HEK293T (cell line): ENCODE data around the gene SLC17A9.
"Not testable (repeated sequence)": the region's sequence is repeated elsewhere in the genome, so short reads cannot be mapped to it uniquely, and the experiment has no call there.

Experiments
- CTCF ChIA-PET: fragments of 350-600 bp; formaldehyde crosslinking; extraction: SDS; loops from one replicate; lab custom pipeline; 2021; ENCODE audit warnings: antibody characterized with exemption, inconsistent platforms; lab: Yijun Ruan, JAX
- POLR2A ChIA-PET: fragments of 350-600 bp; formaldehyde crosslinking; extraction: SDS; loops from one replicate; lab custom pipeline; 2020; ENCODE audit warnings: antibody characterized with exemption, inconsistent platforms; lab: Yijun Ruan, JAX
- DNase-seq: peaks from one replicate; pipeline ENCODE4 v3.0.0; 2012; ENCODE audit warnings: mixed read lengths; ENCODE audit errors: extremely low spot score
- ARNT ChIP-seq: fragments of 450-650 bp; IDR thresholded peaks from 2 replicates; pipeline ENCODE4 v1.6.1; 2017; ENCODE audit warnings: mild to moderate bottlenecking
- BHLHE40 ChIP-seq: fragments of 450-650 bp; IDR thresholded peaks from 2 replicates; pipeline ENCODE4 v1.6.1; 2016; ENCODE audit warnings: mild to moderate bottlenecking, moderate library complexity, borderline replicate concordance
- CTBP1 ChIP-seq: fragments of 450-650 bp; IDR thresholded peaks from 2 replicates; pipeline ENCODE4 v1.6.1; 2016; ENCODE audit warnings: borderline replicate concordance
- ELF4 ChIP-seq: fragments of 450-650 bp; IDR thresholded peaks from 2 replicates; pipeline ENCODE4 v1.6.1; 2017; ENCODE audit warnings: antibody characterized with exemption
- FOXA1 ChIP-seq: fragments of 450-650 bp; IDR thresholded peaks from 2 replicates; pipeline ENCODE4 v1.6.1; 2016; ENCODE audit warnings: mild to moderate bottlenecking
- FOXK2 ChIP-seq: fragments of 450-650 bp; IDR thresholded peaks from 2 replicates; pipeline ENCODE4 v1.6.1; 2016; ENCODE audit warnings: mild to moderate bottlenecking
- FOXM1 ChIP-seq: fragments of 450-650 bp; IDR thresholded peaks from 2 replicates; pipeline ENCODE4 v1.6.1; 2017; ENCODE audit warnings: mild to moderate bottlenecking, borderline replicate concordance
- HDGF ChIP-seq: fragments of 450-650 bp; IDR thresholded peaks from 2 replicates; pipeline ENCODE4 v1.6.1; 2017; ENCODE audit warnings: antibody characterized with exemption, borderline replicate concordance
- L3MBTL2 ChIP-seq: fragments of 450-650 bp; conservative IDR thresholded peaks from 2 replicates; pipeline ENCODE4 v1.6.1; 2016; ENCODE audit warnings: mild to moderate bottlenecking
- LEF1 ChIP-seq: fragments of 450-650 bp; IDR thresholded peaks from 2 replicates; pipeline ENCODE4 v1.6.1; 2017; ENCODE audit warnings: mild to moderate bottlenecking, borderline replicate concordance
- NFRKB ChIP-seq: fragments of 450-650 bp; IDR thresholded peaks from 2 replicates; pipeline ENCODE4 v1.6.1; 2016; ENCODE audit warnings: mild to moderate bottlenecking, moderate library complexity
- SP1 ChIP-seq: fragments of 450-650 bp; IDR thresholded peaks from 2 replicates; pipeline ENCODE4 v1.6.1; 2017
- SUZ12 ChIP-seq: fragments of 450-650 bp; IDR thresholded peaks from 2 replicates; pipeline ENCODE4 v1.6.1; 2016; ENCODE audit warnings: mild to moderate bottlenecking
- TARDBP ChIP-seq: fragments of 450-650 bp; IDR thresholded peaks from 2 replicates; pipeline ENCODE4 v1.6.1; 2016
- ZNF384 ChIP-seq: fragments of 450-650 bp; IDR thresholded peaks from 2 replicates; pipeline ENCODE4 v1.6.1; 2016
- TF ChIP-seq, protein P1 (sequence below): fragments of 450-650 bp; IDR thresholded peaks from 2 replicates; pipeline ENCODE4 v1.6.1; 2016

Gene SLC17A9

GRCh38 chr20:62959101-62959971 lies 6.8 kb downstream of the SLC17A9 start:
- TF ChIP-seq CTBP1 (no peak), FOXM1 (no peak), LEF1 (no peak)
- POLR2A ChIA-PET: interaction anchor here (1.2 kb wide), 1 partner anchor 21 kb away, joined by 3 read pairs; the partner anchor contains the start of gene GID8
- DNase-seq: no peak
- CTCF ChIA-PET: no interaction called here

DNA sequence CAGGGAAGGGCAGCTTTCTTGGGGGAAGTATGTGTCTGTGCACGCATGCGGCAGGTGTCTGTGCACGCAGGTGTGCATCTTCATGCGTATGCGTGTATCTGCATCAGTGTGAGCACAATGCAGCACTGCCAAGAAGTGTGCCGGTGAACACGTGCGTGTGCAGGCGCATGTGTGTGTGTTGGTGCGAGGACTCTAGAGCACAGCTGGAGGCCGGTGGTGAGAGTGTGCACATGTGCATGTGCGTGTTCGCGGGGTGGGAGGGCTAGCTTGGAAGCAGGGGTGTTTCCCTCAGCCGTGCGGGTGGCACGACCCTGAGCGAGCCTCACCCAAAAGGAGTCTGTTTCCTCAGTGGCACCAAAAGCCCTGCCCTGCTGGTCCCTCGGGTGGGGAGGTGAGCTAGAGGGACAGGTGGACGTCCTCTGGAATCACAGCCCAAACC lies 7.5 kb downstream of the SLC17A9 start:
- TF ChIP-seq ELF4 (no peak), ARNT (no peak), NFRKB (no peak), HDGF (no peak), BHLHE40 (no peak), FOXA1 (no peak), L3MBTL2 (no peak), SUZ12 (no peak), ZNF384 (no peak), LEF1 (no peak), FOXK2 (no peak), TARDBP (no peak), CTBP1 (no peak), SP1 (no peak), FOXM1 (no peak)
- TF ChIP-seq, protein P1, sequence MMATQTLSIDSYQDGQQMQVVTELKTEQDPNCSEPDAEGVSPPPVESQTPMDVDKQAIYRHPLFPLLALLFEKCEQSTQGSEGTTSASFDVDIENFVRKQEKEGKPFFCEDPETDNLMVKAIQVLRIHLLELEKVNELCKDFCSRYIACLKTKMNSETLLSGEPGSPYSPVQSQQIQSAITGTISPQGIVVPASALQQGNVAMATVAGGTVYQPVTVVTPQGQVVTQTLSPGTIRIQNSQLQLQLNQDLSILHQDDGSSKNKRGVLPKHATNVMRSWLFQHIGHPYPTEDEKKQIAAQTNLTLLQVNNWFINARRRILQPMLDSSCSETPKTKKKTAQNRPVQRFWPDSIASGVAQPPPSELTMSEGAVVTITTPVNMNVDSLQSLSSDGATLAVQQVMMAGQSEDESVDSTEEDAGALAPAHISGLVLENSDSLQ: no peak
- ChIA-PET CTCF (no interaction called here), POLR2A (interaction anchor here (1.2 kb wide), 1 partner anchor 22 kb away, joined by 3 read pairs; the partner anchor contains the start of gene GID8)
- DNase-seq: no peak

GRCh38 chr20:62960446-62961309 lies 8.2 kb downstream of the SLC17A9 start:
- POLR2A ChIA-PET: interaction anchor here (1.2 kb wide), 1 partner anchor 22 kb away, joined by 3 read pairs; the partner anchor contains the start of gene GID8
- CTCF ChIA-PET: interaction anchor here (0.6 kb wide), 1 partner anchor 26 kb away, joined by 3 read pairs; no protein-coding TSS in a partner anchor
- not testable (repeated sequence) for DNase-seq

DNA sequence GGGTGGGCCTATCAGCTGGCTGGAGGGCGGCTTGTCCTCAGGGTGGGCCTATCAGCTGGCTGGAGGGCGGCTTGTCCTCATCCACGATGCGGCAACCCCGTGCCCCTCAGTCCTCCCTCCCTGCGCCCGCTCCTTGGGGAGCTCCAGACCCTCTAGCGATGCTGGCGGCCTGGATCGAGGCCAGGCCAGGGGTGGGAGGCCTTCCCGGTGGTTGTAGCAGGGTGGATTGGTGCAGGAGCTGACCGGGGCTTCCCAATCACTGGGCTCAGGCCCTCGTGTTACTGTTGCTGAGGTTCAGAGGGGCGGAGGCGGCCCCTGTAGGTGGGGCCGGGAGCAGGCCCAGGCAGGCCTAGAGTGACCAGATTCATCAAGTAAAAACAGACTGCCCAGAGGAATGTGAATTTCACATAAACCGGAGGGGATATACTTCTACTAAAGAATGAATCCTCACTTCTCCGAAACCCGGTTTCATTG lies 8.8 kb downstream of the SLC17A9 start:
- no peak for DNase-seq
- CTCF ChIA-PET: interaction anchor here (0.6 kb wide), 1 partner anchor 26 kb away, joined by 3 read pairs; no protein-coding TSS in a partner anchor
- POLR2A ChIA-PET: no interaction called here
- no peak for TF ChIP-seq FOXA1
- no peak for TF ChIP-seq BHLHE40
- no peak for TF ChIP-seq FOXM1
- no peak for TF ChIP-seq SP1
- TF ChIP-seq CTBP1: no peak
- no peak for TF ChIP-seq ARNT
- no peak for TF ChIP-seq TARDBP
- no peak for TF ChIP-seq ZNF384
- no peak for TF ChIP-seq SUZ12
- TF ChIP-seq L3MBTL2: no peak
- TF ChIP-seq FOXK2: no peak
- TF ChIP-seq ELF4: no peak
- TF ChIP-seq, protein P1: no peak
- no peak for TF ChIP-seq LEF1

DNA sequence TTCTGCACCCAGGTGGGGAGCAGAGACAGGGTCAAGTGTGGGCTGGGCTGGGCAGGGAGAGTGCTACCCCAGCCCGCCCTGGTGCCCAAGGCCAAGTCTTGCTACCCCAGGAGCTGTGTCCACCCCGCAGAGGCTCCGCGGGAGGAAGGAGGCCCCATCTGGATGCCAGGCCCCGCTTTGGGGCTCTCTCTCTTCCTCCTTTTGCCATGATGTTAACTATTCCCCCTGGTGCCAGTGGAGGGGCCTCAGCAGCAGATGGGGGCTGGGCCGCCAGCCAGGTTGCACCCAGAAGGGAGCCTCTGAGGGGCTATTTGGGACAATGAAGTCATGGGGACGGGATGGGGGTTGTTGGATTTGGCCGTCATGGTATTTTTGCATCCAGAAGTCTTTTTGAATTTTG lies 9.3 kb downstream of the SLC17A9 start:
- CTCF ChIA-PET: no interaction called here
- no peak for TF ChIP-seq LEF1
- no peak for TF ChIP-seq CTBP1
- no peak for DNase-seq
- POLR2A ChIA-PET: no interaction called here

DNA sequence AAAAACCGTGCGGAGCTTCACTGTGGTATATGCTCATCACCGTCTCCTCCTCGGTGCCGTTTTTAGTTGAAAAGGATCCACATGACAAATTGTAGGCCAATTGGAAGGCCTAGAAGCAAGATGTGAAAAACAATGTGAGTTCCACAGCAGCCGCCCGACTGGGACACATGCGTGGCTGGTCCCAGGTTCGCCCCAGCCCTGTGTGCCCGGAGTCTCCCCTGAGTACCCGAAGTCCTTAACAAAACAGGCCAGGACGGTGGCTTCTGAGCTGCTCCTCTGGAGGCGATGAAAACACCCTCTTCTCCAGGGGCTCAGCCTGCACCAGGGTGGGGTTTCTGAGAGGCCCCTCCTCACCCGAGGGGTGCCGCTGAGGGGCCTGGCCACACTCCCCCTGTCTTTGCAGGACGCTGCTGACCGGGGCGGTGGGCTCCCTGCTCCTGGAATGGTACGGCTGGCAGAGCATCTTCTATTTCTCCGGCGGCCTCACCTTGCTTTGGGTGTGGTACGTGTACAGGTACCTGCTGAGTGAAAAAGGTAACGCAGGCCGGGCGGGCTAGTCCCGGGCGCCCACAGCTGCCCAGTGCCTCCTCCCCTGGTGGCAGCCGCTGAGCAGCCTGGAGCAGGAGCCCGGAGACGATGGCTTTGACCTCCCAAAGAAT lies 9.8 kb downstream of the SLC17A9 start:
- TF ChIP-seq SUZ12 (no peak), ELF4 (no peak), CTBP1 (no peak)
- no peak for DNase-seq
- ChIA-PET POLR2A (no interaction called here), CTCF (no interaction called here)
